HG02798 (cell line): Measurements from ENCODE around the gene DSCAML1.

Experiments used
- ATAC-seq: cut with Tn5 transposase; IDR thresholded peaks from one replicate; pipeline ENCODE4 v1.9.1; 2021; ENCODE audit warnings: mild to moderate bottlenecking; ENCODE audit not compliant: unreplicated experiment, poor library complexity

The DSCAML1 gene

GRCh38 chr11:117733316-117733715 lies 63.7 kb downstream of the DSCAML1 start:
- no peak for ATAC-seq

GRCh38 chr11:117731722-117732290 lies 65.2 kb downstream of the DSCAML1 start:
- ATAC-seq: no peak

GRCh38 chr11:117730208-117730800 lies 66.7 kb downstream of the DSCAML1 start:
- no peak for ATAC-seq

- no peak for ATAC-seq
Measured at GRCh38 chr11:117725048-117725734, 71.8 kb downstream of the DSCAML1 start.

GRCh38 chr11:117724621-117725020 lies 72.4 kb downstream of the DSCAML1 start:
- no peak for ATAC-seq

GRCh38 chr11:117724104-117724503 lies 72.9 kb downstream of the DSCAML1 start:
- ATAC-seq: no peak

- ATAC-seq: no peak
Measured at GRCh38 chr11:117723277-117724024, 73.6 kb downstream of the DSCAML1 start.

- ATAC-seq: no peak
Measured at GRCh38 chr11:117722082-117722481, 74.9 kb downstream of the DSCAML1 start.

- ATAC-seq: no peak
Measured at GRCh38 chr11:117720061-117720511, 76.9 kb downstream of the DSCAML1 start.

GRCh38 chr11:117719480-117719879 lies 77.5 kb downstream of the DSCAML1 start:
- no peak for ATAC-seq

- ATAC-seq: no peak
Measured at GRCh38 chr11:117717485-117718314, 79.3 kb downstream of the DSCAML1 start.

- ATAC-seq: no peak
Measured at GRCh38 chr11:117716521-117717440, 80.2 kb downstream of the DSCAML1 start.

GRCh38 chr11:117715801-117716200 lies 81.2 kb downstream of the DSCAML1 start:
- no peak for ATAC-seq

GRCh38 chr11:117713538-117713991 lies 83.5 kb downstream of the DSCAML1 start:
- ATAC-seq: peak; percentile 45

GRCh38 chr11:117712530-117712929 lies 84.5 kb downstream of the DSCAML1 start:
- no peak for ATAC-seq

GRCh38 chr11:117711331-117711730 lies 85.7 kb downstream of the DSCAML1 start:
- ATAC-seq: no peak

GRCh38 chr11:117710211-117710610 lies 86.8 kb downstream of the DSCAML1 start:
- ATAC-seq: no peak

GRCh38 chr11:117706322-117706814 lies 90.6 kb downstream of the DSCAML1 start:
- ATAC-seq: no peak

- ATAC-seq: no peak
Measured at GRCh38 chr11:117705866-117706265, 91.2 kb downstream of the DSCAML1 start.
